ENCODE data around the gene REEP3. TPM values are rescaled to one million over a fixed set of nuclear protein-coding genes. Genes with fewer than 3 reads are reported as not detected.

REEP3 gene, protein sequence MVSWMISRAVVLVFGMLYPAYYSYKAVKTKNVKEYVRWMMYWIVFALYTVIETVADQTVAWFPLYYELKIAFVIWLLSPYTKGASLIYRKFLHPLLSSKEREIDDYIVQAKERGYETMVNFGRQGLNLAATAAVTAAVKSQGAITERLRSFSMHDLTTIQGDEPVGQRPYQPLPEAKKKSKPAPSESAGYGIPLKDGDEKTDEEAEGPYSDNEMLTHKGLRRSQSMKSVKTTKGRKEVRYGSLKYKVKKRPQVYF
- total RNA-seq: 10 to 100 TPM; 54.3 to 87.5 TPM
- 10 to 100 TPM; 32.3 to 48.5 TPM for polyA plus RNA-seq (ENCODE audit: insufficient read length in 2 of 2)
- long read RNA-seq, donor 1, full-length matches to known transcripts: 14 of 20 reads
- long read RNA-seq, donor 1, partial matches to known transcripts: 6 of 20 reads
- long read RNA-seq, donor 1, other reads (novel, unspliced or antisense): 0 of 20 reads
- long read RNA-seq, donor 2, full-length matches to known transcripts: 6 of 6 reads
- long read RNA-seq, donor 2, partial matches to known transcripts: 0 of 6 reads
- long read RNA-seq, donor 2, other reads (novel, unspliced or antisense): 0 of 6 reads
- long read RNA-seq, donor 3, full-length matches to known transcripts: 5 of 10 reads
- long read RNA-seq, donor 3, partial matches to known transcripts: 5 of 10 reads
- long read RNA-seq, donor 3, other reads (novel, unspliced or antisense): 0 of 10 reads
- long read RNA-seq, donor 4, full-length matches to known transcripts: 16 of 16 reads
- long read RNA-seq, donor 4, partial matches to known transcripts: 0 of 16 reads
- long read RNA-seq, donor 4, other reads (novel, unspliced or antisense): 0 of 16 reads

DNA sequence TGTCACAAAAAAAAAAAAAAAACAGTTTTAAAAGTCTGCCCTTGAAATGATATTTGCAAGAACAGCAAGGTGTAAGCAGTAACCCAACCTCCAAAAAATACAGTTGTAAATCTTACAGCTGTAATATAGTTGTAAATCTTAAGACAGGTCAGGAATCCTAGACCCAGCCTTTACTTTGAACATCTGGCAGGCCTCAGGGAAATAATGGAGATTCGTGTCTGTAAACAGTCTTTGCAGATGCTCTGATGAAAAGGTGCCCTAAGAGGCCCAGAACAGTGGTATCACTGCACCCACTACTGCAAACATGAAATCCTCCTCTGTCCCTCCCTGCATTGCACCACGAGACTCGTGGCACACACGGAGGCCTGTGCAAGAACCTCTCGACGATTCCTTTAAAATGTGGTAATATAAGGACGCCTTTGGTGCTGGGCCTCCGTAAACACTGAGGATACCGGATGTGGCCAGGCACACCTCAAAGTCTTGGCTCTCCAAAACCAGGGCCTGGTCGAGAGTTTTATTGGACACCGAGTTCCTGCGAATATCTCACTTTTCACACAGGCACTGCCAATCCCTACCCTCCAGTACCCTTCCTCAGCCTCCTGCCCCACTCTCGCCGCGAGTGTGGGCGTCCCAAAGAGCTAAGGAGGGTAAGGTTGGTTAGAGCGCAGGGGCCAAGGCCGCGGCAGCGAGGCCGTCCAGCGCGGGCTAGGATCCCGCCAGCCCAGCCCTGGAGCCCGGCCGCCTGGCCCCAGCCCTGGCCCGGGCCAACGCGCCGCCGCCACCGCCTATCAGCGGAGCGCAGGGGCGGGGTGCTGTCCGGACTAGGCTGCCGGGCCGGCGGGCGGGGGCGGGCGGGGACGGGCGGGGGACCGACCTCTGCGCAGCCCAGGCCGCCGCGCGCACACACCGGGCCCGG is at the start of gene REEP3:
Gene REEP3 (plus strand): TSS at position 902 of the 916 bp plus-strand sequence. CDS start 145 bp downstream, outside the sequence.
- peak; percentile 24 to 81 (median 48) for DNase-seq (ENCODE audit: low read depth in 4 of 6, low spot score in 6 of 6)
- Histone ChIP-seq H3K27ac (ENCODE audit: low read depth, low read length) (peak within 1 kb of the TSS; percentile 98), H3K36me3 (ENCODE audit: control insufficient read depth, insufficient read depth, low read length) (no peaks in the 10 kb centered on the region), H3K4me3 (ENCODE audit: low read depth, low read length) (peak within 1 kb of the TSS; percentile 88), H3K27me3 (ENCODE audit: control insufficient read depth, insufficient read depth, low read length) (no peaks in the 10 kb centered on the region), H3K4me1 (ENCODE audit: control insufficient read depth, insufficient read depth, low read length) (peaks cover 10% of the 10 kb centered on the region), H3K9me3 (ENCODE audit: control insufficient read depth, insufficient read depth, low read length) (no peaks in the 10 kb centered on the region)
- WGBS (ENCODE audit: insufficient coverage): 2% methylated on average over 42 of the region's 52 CpGs

DNA sequence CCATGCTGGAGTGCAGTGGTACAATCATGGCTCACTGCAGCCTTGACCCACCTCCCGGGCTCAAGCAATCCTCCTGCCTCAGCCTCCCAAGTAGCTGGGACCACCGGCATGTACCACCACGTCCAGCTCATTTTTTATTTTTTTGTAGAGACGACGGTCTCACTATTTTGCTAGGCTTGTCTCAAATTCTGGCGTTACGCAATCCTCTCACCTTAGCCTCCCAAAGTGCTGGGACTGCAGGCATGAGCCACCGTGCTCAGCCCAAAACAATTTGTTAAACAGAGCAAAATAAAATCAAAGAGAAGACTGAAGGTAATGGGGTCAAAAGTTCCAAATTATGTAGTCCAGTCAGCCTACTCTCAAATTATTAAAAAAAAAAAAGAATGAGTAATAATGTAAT is 46.7 kb upstream of the REEP3 start:
- Histone ChIP-seq H3K9me3 (ENCODE audit: control insufficient read depth, insufficient read depth, low read length) (no peaks in the 10 kb centered on the region), H3K27me3 (ENCODE audit: control insufficient read depth, insufficient read depth, low read length) (no peaks in the 10 kb centered on the region), H3K27ac (ENCODE audit: low read depth, low read length) (no peak overlapping the region), H3K36me3 (ENCODE audit: control insufficient read depth, insufficient read depth, low read length) (no peaks in the 10 kb centered on the region), H3K4me1 (ENCODE audit: control insufficient read depth, insufficient read depth, low read length) (no peaks in the 10 kb centered on the region), H3K4me3 (ENCODE audit: low read depth, low read length) (no peak overlapping the region)
- 77% methylated on average over 5 of the region's 8 CpGs for WGBS (ENCODE audit: insufficient coverage)
- DNase-seq (ENCODE audit: low read depth in 4 of 6, low spot score in 6 of 6): no peak

DNA sequence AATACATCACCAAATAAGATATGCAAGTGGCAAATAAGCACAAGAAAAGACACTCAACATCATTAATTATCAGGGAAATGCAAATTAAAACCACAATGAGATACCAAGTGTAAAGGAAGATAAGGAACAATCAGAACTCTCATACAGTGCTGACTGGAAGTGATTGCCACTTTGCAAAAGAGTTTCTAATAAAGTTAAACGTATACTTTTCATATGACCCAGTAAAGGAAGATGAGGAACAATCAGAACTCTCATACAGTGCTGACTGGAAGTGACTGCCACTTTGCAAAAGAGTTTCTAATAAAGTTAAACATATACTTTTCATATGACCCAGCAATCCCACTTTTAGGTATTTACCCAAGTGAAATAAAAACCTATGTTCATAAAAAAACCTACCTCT is 43.3 kb upstream of the REEP3 start:
- Histone ChIP-seq H3K27me3 (ENCODE audit: control insufficient read depth, insufficient read depth, low read length) (no peaks in the 10 kb centered on the region), H3K36me3 (ENCODE audit: control insufficient read depth, insufficient read depth, low read length) (no peaks in the 10 kb centered on the region), H3K4me1 (ENCODE audit: control insufficient read depth, insufficient read depth, low read length) (no peaks in the 10 kb centered on the region), H3K27ac (ENCODE audit: low read depth, low read length) (no peak overlapping the region), H3K9me3 (ENCODE audit: control insufficient read depth, insufficient read depth, low read length) (no peaks in the 10 kb centered on the region), H3K4me3 (ENCODE audit: low read depth, low read length) (no peak overlapping the region)
- WGBS (ENCODE audit: insufficient coverage): no CpG with 5 or more reads among the region's 1 CpG
- DNase-seq (ENCODE audit: low read depth in 4 of 6, low spot score in 6 of 6): no peak

DNA sequence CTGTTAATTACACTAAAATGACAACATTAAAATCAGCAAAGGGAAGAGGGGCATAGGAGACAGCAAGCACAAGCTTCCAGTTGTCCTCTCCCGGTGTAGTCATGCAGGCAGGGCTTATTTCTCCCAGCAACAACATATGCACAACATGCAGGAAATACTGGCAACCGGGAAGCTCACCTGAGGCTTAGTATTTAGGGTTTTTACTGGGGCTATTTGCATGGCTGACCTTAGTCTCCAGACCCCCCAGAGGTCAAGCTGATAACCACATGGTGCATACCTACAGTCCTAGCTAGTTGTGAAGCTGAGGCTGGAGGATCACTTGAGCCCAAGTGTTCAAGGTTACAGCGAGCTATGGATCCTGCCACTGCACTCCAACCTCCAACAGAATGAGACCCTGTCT is 42.6 kb upstream of the REEP3 start:
- DNase-seq (ENCODE audit: low read depth in 4 of 6, low spot score in 6 of 6): no peak
- Histone ChIP-seq H3K27ac (ENCODE audit: low read depth, low read length) (no peak overlapping the region), H3K4me3 (ENCODE audit: low read depth, low read length) (no peak overlapping the region), H3K27me3 (ENCODE audit: control insufficient read depth, insufficient read depth, low read length) (no peaks in the 10 kb centered on the region), H3K9me3 (ENCODE audit: control insufficient read depth, insufficient read depth, low read length) (no peaks in the 10 kb centered on the region), H3K36me3 (ENCODE audit: control insufficient read depth, insufficient read depth, low read length) (no peaks in the 10 kb centered on the region), H3K4me1 (ENCODE audit: control insufficient read depth, insufficient read depth, low read length) (no peaks in the 10 kb centered on the region)
- WGBS (ENCODE audit: insufficient coverage): no CpG with 5 or more reads among the region's 3 CpGs

DNA sequence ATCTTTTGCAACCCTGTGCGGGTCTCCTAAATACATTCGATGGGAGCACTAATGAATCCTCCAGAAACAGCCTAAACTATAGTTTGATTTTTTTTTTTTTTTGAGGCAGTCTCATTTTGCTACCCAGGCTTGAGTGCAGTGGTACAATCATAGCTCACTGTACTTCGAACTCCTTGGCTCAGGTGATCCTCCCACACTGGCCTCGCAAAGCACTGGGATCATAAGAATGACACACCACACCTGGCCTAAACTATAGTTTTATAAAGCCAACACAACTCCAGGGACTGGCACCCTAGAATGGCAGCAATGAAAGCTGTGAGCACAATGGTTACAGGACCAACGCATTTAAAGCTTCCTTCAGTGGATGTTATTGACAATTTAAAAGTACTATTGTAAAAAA is 41.0 kb upstream of the REEP3 start:
- Histone ChIP-seq H3K9me3 (ENCODE audit: control insufficient read depth, insufficient read depth, low read length) (no peaks in the 10 kb centered on the region), H3K4me3 (ENCODE audit: low read depth, low read length) (no peak overlapping the region), H3K36me3 (ENCODE audit: control insufficient read depth, insufficient read depth, low read length) (no peaks in the 10 kb centered on the region), H3K27ac (ENCODE audit: low read depth, low read length) (no peak overlapping the region), H3K27me3 (ENCODE audit: control insufficient read depth, insufficient read depth, low read length) (no peaks in the 10 kb centered on the region), H3K4me1 (ENCODE audit: control insufficient read depth, insufficient read depth, low read length) (no peaks in the 10 kb centered on the region)
- 89% methylated on average over 4 of the region's 5 CpGs for WGBS (ENCODE audit: insufficient coverage)
- no peak for DNase-seq (ENCODE audit: low read depth in 4 of 6, low spot score in 6 of 6)

DNA sequence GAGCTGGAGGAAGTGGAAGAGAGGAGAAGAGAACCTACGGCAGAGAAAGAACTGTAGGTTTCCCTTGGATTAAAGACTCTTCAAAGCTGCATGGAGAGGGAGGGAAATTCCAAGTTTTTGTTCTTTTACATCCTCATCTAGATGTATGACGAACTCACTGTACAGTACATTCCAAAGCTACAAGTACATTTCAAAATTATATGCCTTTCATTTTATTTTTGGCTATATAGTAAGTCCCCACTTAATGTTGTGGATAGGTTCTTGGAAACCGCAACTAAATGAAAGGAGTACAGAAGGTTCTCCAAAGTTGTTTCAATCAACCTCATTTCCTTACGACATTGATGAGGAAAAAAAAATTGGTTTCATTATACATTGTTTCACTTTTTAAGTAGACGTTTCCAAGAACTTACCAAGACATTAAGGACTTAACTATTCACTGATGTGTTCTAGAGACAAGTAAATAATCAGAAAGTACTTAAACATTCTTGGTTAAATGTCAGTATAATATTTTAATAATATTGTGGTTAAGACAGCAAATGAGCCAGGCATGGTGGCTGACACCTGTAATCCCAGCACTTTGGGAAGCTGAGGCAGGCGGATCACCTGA is 39.3 kb upstream of the REEP3 start:
- Histone ChIP-seq H3K4me1 (ENCODE audit: control insufficient read depth, insufficient read depth, low read length) (no peaks in the 10 kb centered on the region), H3K4me3 (ENCODE audit: low read depth, low read length) (no peak overlapping the region), H3K9me3 (ENCODE audit: control insufficient read depth, insufficient read depth, low read length) (no peaks in the 10 kb centered on the region), H3K27me3 (ENCODE audit: control insufficient read depth, insufficient read depth, low read length) (no peaks in the 10 kb centered on the region), H3K36me3 (ENCODE audit: control insufficient read depth, insufficient read depth, low read length) (no peaks in the 10 kb centered on the region), H3K27ac (ENCODE audit: low read depth, low read length) (no peak overlapping the region)
- 83% methylated on average over 2 of the region's 6 CpGs for WGBS (ENCODE audit: insufficient coverage)
- DNase-seq (ENCODE audit: low read depth in 4 of 6, low spot score in 6 of 6): no peak

DNA sequence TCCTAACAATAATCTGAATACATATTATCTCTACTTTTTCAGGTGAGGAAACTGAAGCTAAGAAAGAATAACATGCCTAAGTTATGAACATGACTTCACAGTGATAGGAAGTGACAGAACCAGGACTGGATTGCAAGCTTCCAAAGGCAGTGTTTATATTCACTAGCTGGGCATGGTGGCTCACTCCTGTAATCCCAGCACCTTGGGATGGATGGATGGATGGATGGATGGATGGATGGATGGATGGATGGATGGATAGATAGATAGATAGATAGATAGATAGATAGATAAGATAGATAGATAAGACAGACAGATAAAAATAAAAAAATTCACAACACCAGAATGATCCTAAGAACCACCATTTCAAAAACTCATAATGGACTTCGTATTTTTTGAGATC is 37.2 kb upstream of the REEP3 start:
- no peaks in the 10 kb centered on the region for H3K9me3 ChIP-seq (ENCODE audit: control insufficient read depth, insufficient read depth, low read length)
- H3K27me3 ChIP-seq (ENCODE audit: control insufficient read depth, insufficient read depth, low read length): no peaks in the 10 kb centered on the region
- DNase-seq (ENCODE audit: low read depth in 4 of 6, low spot score in 6 of 6): no peak
- H3K27ac ChIP-seq (ENCODE audit: low read depth, low read length): no peak overlapping the region
- no peaks in the 10 kb centered on the region for H3K36me3 ChIP-seq (ENCODE audit: control insufficient read depth, insufficient read depth, low read length)
- WGBS (ENCODE audit: insufficient coverage): no CpG with 5 or more reads among the region's 1 CpG
- H3K4me3 ChIP-seq (ENCODE audit: low read depth, low read length): no peak overlapping the region
- no peaks in the 10 kb centered on the region for H3K4me1 ChIP-seq (ENCODE audit: control insufficient read depth, insufficient read depth, low read length)

DNA sequence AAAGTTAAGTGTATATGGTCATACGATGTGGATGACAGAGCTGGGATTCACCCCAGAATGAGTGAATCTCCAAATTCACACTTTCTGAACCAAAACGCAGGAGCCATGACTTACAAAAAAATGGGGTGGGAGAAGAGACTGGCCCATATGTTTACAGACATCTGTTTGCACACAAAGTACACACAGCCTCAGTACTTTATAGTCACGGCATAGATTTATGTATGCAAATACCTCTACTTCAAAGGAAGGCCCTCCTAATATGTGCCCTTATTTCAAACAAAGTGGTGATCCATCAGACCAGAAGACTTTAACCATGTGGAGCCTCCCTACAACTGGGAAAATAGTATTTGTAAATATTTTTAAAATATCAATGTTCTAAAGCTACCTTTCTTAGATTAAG is 33.2 kb upstream of the REEP3 start:
- Histone ChIP-seq H3K9me3 (ENCODE audit: control insufficient read depth, insufficient read depth, low read length) (peaks cover 2% of the 10 kb centered on the region), H3K27me3 (ENCODE audit: control insufficient read depth, insufficient read depth, low read length) (no peaks in the 10 kb centered on the region), H3K36me3 (ENCODE audit: control insufficient read depth, insufficient read depth, low read length) (no peaks in the 10 kb centered on the region), H3K27ac (ENCODE audit: low read depth, low read length) (no peak overlapping the region), H3K4me1 (ENCODE audit: control insufficient read depth, insufficient read depth, low read length) (peaks cover 3% of the 10 kb centered on the region), H3K4me3 (ENCODE audit: low read depth, low read length) (no peak overlapping the region)
- no peak for DNase-seq (ENCODE audit: low read depth in 4 of 6, low spot score in 6 of 6)
- no CpG with 5 or more reads among the region's 3 CpGs for WGBS (ENCODE audit: insufficient coverage)

DNA sequence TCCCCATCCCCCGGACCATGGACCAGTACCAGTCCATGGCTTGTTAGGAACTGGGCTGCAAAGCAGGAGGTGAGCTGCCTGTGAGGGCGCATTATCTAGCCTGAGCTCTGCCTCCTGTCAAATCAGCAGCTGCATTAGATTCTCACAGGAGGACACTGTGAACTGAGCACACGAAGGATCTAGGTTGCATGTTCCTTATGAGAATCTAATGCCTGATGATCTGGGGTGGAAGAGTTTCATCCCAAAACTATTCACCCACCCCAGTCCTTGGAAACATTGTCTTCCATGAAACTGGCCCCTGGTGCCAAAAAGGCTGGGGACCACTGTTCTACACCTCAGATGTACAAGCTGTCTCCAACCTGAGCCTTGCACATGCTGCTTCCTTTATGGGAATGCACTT is 31.4 kb upstream of the REEP3 start:
- H3K27ac ChIP-seq (ENCODE audit: low read depth, low read length): no peak overlapping the region
- no peak overlapping the region for H3K4me3 ChIP-seq (ENCODE audit: low read depth, low read length)
- 100% methylated on average over 2 of the region's 3 CpGs for WGBS (ENCODE audit: insufficient coverage)
- peaks cover 2% of the 10 kb centered on the region for H3K9me3 ChIP-seq (ENCODE audit: control insufficient read depth, insufficient read depth, low read length)
- no peaks in the 10 kb centered on the region for H3K27me3 ChIP-seq (ENCODE audit: control insufficient read depth, insufficient read depth, low read length)
- H3K4me1 ChIP-seq (ENCODE audit: control insufficient read depth, insufficient read depth, low read length): peaks cover 3% of the 10 kb centered on the region
- no peak for DNase-seq (ENCODE audit: low read depth in 4 of 6, low spot score in 6 of 6)
- H3K36me3 ChIP-seq (ENCODE audit: control insufficient read depth, insufficient read depth, low read length): no peaks in the 10 kb centered on the region

Measured in spinal cord (tissue), 10 donors.